ENCODE measurements around the gene TACO1. TPM values are rescaled to one million over a fixed set of nuclear protein-coding genes. Genes with fewer than 3 reads are reported as not detected.

Gene TACO1
- total RNA-seq, 1 experiment from 2014 or later, result 42.3 TPM

DNA sequence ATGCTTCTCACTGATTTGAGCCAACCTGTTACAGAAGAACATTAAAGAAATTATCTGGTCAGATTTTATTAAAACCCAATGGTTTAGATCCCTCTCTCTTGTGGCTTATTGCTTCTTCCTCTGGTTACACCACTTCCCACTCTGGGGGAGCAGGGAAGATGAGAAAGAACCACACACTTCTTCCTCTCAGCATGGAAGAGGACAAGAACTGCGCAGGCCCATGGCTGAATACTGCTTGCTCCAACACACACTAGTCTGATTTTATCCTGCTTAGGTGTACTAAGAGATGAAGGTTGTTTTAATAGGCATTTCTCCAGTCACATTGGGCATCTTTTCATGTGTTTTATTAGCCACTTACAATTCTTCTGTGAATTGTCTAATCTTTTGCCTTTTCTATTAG is 49.1 kb downstream of the TACO1 start:
- Histone ChIP-seq H3K4me3 (no peak overlapping the region), H3K36me3 (peaks cover 21% of the 10 kb centered on the region), H3K9me3 (no peaks in the 10 kb centered on the region), H3K27me3 (no peaks in the 10 kb centered on the region)
- no peak for DNase-seq

DNA sequence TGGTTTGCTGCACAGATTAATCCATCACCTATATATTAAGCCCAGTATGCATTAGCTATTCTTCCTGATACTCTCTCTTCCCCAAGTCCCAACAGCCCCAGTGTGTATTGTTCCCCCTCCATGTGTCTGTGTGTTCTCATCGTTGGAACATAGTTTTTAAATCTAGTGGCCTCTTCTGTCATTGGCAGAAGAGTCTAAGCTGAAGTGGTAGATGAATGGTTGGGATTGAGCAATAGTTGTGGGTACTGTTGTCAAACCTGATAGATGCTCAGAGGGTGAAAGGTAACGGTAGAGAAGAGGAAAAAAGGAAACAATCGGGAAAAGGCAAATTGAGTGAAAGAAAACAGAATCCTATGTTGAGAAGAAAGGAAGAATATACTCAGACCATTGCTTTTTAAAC is 51.4 kb downstream of the TACO1 start:
- no peak for DNase-seq
- Histone ChIP-seq H3K9me3 (no peaks in the 10 kb centered on the region), H3K27me3 (no peaks in the 10 kb centered on the region), H3K4me3 (no peak overlapping the region), H3K36me3 (peaks cover 17% of the 10 kb centered on the region)

DNA sequence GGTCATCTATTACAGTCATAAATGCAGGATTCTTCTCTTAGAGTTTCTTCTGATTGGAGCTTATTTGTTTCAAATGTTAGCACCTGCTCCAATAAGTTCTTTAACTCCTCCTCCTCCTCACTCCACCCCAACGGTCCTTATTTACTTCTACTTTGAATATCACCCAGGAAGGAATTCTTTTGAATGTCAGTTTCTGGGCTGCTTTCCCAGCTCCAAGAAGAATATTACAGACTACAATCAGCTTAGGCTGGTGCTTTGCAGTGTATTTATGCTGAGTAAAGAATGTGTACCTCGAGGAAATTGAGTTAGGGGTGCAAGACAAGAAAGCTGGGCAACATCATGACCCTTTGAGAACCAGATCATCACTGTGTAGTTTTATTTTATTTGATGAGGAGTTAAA is 52.4 kb downstream of the TACO1 start:
- Histone ChIP-seq H3K27me3 (no peaks in the 10 kb centered on the region), H3K36me3 (peaks cover 20% of the 10 kb centered on the region), H3K4me3 (no peak overlapping the region), H3K9me3 (no peaks in the 10 kb centered on the region)
- DNase-seq, result no peak

DNA sequence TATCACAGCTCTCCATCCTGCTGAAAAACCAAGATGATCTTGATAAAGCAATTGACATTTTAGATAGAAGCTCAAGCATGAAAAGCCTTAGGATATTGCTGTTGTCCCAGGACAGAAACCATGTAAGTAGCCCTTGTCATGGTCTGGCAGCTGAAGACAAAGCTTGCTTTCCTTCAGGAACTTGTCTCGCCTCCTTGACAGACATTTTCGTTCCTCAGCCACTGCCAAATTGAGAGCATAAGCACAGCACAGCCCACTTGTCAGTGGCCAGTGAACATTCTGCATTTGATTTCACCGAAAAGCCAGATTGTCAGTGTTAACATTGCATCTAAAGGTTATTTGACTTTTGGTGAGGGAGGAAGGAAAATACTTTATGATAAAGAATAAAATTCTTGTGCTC is 57.1 kb downstream of the TACO1 start:
- peaks cover 22% of the 10 kb centered on the region for H3K36me3 ChIP-seq
- no peaks in the 10 kb centered on the region for H3K9me3 ChIP-seq
- H3K27me3 ChIP-seq, result no peaks in the 10 kb centered on the region

More for the DNA sequence above, 57.1 kb downstream of the TACO1 start:
- no peak for DNase-seq
- H3K4me3 ChIP-seq, result no peak overlapping the region

Other genes starting within 250 kb of the TACO1 start
- 18.6 and 42.8 TPM in 2 replicates for gene CYB561, start 154.6 kb upstream of the TACO1 start, total RNA-seq (2014; rRNA removed; shearing (Covaris generic); ENCODE audit: low replicate concordance)
- 0.40 TPM in 1 of 2 replicates, not detected in the other for gene ACE, start 123.8 kb upstream of the TACO1 start, total RNA-seq (2014; rRNA removed; shearing (Covaris generic); ENCODE audit: low replicate concordance)
- gene KCNH6, start 77.5 kb upstream of the TACO1 start, total RNA-seq (2014; rRNA removed; shearing (Covaris generic); ENCODE audit: low replicate concordance), result not detected in 2 replicates
- gene DCAF7, start 50.4 kb upstream of the TACO1 start, total RNA-seq (2014; rRNA removed; shearing (Covaris generic); ENCODE audit: low replicate concordance), result 7.5 and 21.6 TPM in 2 replicates
- 10.2 and 12.9 TPM in 2 replicates for gene MAP3K3, start 21.5 kb downstream of the TACO1 start, total RNA-seq (2014; rRNA removed; shearing (Covaris generic); ENCODE audit: low replicate concordance)
- 0.64 and 3.3 TPM in 2 replicates for gene LIMD2, start 99.2 kb downstream of the TACO1 start, total RNA-seq (2014; rRNA removed; shearing (Covaris generic); ENCODE audit: low replicate concordance)
- gene STRADA, start 140.9 kb downstream of the TACO1 start, total RNA-seq (2014; rRNA removed; shearing (Covaris generic); ENCODE audit: low replicate concordance), result 18.7 and 29.0 TPM in 2 replicates
- 49.1 and 92.0 TPM in 2 replicates for gene CCDC47, start 172.7 kb downstream of the TACO1 start, total RNA-seq (2014; rRNA removed; shearing (Covaris generic); ENCODE audit: low replicate concordance)
- gene DDX42, start 173.3 kb downstream of the TACO1 start, total RNA-seq (2014; rRNA removed; shearing (Covaris generic); ENCODE audit: low replicate concordance), result 37.7 and 83.3 TPM in 2 replicates
- 116 and 133 TPM in 2 replicates for gene PSMC5, start 226.5 kb downstream of the TACO1 start, total RNA-seq (2014; rRNA removed; shearing (Covaris generic); ENCODE audit: low replicate concordance)
- gene FTSJ3, start 226.8 kb downstream of the TACO1 start, total RNA-seq (2014; rRNA removed; shearing (Covaris generic); ENCODE audit: low replicate concordance), result 33.3 and 58.6 TPM in 2 replicates
- gene SMARCD2, start 241.8 kb downstream of the TACO1 start, total RNA-seq (2014; rRNA removed; shearing (Covaris generic); ENCODE audit: low replicate concordance), result 156 and 163 TPM in 2 replicates